NCI-H1930 (cell line): Measurements from ENCODE around the gene HGFAC.

ENCODE experiments used
- DNase-seq, 2 experiments: peaks; one replicate each; lab custom pipeline; 2025; lab: John Stamatoyannopoulos, UW

HGFAC gene

DNA sequence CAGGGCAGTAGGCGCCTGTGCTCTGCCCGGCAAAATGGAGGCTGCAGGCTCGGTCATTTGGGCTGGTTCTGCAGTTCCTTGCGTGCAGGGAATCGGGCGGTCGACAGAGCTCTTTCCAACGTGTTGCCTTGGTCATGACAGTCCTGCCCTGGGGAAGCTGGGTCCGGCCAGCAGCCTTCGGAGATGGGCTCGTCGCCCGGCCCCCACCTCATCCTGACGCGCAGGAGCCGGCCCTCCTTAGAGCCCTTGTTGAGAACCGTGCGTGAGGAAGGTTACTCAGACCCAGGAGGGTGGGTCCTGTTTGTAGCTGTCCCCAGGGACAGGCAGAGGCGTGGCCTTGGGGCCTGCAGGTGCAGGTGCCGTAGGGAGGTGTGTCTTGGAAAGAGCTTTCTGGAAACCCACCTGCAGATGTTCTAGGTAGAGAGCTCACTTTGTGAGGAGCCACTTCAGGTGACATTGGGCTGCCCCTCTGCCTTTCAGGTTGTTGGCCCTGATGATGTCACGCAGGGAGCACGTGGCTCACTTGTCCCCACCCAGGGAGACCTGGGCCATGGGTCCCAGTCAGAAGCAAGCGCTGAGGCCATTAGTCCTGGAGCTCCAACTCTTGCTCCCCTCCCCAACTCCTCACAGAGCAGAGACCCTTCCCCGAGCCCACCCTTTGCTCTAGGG lies 15.2 kb upstream of the HGFAC start:
- no peak for DNase-seq

DNA sequence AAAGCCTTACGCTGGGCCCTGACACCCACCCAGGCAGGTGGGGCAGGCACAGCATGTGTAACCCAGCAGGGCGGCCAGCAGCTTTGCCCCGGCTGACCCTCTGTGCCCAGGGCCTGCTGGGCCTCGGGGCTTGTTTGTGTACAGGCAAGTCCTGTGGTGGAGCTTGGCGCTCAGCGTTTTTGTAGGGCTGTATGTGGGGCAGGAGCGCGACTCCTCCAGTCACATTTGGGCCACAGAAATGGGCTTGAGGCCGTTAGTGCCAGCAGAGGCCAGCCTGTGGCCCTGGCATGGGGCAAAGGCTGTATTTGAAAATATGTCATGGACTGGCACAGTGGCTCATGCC lies 14.7 kb upstream of the HGFAC start:
- no peak for DNase-seq

DNA sequence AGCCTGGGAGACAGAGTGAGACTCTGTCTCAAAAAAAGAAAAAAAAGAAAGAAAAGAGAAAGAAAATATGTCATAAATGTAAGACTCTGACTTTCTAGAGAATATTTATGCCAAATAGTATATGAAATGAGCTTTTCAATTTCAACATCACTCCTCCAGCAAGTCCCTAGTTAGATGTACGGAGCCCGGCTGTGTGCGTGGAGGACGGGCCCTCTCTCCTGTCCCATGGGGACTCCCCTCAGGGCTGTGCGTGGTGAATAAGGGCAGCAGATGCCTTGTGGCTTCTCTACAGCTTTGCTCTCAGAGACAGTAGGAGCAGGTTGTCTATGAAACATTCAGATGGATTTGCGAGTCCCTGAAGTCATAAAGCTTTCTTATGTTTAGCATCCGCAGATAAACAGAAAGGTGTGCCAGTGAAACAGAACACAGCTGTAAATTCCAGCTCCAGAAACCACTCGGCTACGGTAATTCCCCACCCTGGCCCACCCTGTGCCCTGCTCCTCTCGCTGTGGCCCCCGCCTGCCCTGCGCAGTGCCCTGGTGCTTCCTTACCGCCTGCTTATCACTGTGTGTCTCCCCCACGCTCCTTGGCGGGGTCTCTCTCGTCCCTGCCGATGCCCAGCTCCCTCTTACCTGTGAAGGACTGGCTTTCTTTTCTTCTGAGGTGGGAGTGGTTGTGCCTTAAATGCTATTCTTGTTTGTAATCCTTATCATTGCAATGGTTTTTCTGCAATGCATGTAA lies 13.9 kb upstream of the HGFAC start:
- DNase-seq: no peak

DNA sequence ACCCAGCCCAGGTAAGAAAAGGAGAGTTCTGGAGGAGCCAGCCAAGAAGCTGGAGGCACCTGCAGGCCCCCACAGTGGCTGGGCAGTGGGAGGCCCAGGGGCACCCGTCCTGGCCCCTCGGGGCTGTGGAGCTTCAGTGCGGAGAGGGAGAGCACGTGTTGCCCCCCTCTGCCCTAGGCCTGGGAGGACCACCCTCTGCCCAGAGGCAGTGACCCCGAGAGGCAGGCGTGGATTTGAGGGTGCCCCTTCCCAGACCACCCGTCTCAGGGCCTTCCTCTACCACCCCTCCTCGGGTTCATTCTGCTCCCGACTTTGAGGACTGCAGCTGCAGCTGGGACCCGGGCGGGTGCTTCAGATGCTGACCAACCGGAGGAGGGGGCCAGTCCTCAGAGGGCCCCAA lies 12.1 kb upstream of the HGFAC start:
- DNase-seq: no peak

DNA sequence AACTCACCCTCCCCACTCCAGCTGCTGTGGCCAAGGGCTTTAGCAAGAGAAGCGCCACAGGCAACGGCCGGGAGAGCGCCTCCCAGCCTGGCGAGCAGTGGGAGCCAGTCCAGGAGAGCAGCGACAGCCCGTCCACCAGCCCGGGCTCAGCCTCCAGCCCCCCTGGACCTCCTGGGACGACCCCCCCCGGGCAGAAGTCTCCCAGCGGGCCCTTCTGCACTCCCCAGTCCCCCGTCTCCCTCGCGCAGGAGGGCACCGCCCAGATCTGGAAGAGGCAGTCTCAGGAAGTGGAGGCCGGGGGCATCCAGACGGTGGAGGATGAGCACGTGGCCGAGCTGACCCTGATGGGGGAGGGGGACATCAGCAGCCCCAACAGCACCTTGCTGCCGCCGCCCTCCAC lies 11.2 kb upstream of the HGFAC start:
- no peak for DNase-seq

DNA sequence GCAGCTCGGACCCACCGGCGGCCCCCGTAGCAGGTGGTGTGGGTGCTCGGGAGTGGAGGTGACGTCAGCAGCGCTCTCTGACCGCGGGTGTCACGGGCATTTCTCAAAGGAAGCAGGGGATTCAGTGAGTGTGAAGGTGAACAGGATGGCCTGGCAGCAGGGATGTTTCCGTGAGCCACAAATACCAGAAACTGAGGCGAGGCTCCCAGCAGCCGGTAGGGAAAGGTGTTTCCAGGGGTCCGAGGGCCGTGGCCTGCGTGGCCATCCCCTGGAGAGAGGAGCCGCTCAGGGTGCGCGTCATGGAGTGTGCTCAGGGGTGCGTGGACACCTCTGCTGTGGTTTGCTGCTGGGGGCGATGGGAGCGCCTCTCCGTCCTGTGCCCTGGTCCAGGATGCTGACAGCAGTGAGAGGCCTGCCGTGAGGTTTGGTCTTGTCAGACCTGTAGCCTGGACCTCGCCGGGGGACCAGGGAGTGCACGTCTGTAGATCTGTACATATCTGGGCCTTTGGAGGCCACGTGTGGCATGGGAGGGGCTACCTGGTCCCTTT lies 10.2 kb upstream of the HGFAC start:
- DNase-seq: no peak

DNA sequence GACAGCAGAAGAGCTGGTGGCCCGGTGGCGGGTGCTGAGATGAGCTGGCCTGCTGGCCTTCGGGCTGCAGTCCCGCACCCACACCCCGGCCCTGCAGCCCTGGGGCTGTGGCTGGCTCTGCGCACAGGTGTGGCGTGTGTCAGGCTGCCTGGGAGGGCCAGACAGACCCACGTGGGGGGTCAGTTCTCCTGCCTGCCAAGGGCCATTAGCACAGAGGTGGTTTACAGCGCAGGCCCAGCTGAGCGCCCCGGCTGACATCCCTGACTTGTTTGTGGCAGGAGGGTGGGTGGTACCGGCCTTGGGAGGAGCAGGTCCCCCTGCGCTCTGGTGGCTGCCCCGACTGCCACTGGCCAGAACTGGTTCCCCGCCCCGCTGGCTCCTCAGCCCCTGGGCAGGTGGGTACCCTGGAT lies 9.4 kb upstream of the HGFAC start:
- DNase-seq: no peak

DNA sequence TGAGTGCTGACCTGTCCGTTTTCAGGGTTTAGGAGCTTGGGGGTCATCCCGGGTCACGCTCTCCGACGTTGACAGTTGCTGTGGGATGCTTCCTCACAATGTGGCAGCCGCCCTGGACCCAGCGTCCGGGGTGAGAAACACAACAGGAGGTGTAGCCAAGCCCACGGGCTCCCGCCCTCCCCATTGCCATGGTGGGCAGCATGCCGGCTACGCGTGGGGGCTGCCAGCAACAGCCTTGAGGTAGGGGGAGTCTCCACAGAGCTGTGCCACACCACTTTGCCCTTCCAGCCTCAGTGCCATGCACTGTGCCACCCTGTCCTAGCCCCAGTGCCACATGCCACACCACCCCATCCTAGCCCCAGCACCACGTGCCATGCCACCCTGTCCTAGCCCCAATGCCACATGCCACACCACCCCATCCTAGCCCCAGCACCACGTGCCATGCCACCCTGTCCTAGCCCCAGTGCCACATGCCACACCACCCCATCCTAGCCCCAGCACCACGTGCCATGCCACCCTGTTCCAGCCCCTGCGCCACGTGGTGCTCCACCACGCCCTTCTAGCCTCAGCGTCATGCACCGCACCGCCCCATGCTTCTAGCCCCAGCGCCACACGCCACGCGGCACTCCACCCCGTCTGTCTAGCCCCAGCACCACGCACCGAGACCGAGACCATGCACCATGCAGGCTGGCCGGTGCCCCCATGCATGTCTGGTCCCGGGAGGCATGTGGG lies 8.5 kb upstream of the HGFAC start:
- DNase-seq: no peak

DNA sequence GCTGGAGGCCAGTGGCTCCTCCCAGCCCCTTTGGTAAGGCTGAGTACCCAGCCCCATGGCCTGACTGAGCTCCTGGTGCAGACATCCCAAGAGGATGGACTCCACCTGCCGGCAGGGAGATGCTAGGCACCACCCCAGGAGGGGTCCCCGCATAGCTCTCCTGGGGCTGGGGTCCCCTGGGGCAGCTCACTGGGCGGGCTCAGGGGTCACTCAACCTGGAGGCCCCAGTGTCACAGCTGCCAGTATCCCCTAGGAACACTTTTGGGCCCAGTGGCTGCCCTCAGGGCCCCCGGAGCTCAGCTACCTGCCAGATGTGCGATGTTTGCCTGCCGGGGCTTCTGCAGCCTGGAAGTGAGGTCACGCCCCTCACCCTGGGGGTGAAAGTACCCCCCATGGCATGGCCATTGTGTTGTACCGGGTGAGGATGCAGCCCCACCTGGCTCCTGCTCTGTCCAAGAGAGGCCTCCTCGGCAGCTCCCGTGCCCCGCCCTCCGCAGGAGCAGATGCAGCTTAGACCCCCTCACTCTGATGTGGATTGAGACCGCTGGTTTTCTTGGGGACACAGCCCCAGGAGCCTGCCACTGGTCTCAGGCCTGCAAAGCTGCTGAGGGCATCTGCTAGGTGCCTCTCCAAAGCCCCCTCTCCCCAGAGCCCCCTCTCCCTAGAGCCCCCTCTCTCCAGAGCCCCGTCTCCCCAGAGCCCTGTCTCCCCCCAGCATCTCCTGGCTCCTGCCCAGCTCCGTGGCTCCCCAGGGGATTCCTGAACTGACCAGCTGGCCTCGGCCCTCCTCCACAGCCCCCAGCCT lies 6.7 kb upstream of the HGFAC start:
- DNase-seq: no peak

DNA sequence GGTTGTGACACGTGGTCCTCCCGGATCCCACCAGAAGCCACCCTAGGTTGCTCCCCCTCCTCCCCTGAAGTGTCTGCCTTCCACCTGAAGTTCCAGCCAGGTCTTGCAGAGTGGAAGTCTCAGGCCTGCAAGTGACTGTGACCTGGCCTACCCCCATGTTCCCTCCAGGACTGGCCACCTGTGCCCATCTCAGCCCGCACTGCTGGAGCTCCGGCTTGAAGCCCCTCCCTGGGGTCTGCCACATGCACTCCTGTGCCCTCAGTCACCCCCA lies 6.1 kb upstream of the HGFAC start:
- DNase-seq: no peak

DNA sequence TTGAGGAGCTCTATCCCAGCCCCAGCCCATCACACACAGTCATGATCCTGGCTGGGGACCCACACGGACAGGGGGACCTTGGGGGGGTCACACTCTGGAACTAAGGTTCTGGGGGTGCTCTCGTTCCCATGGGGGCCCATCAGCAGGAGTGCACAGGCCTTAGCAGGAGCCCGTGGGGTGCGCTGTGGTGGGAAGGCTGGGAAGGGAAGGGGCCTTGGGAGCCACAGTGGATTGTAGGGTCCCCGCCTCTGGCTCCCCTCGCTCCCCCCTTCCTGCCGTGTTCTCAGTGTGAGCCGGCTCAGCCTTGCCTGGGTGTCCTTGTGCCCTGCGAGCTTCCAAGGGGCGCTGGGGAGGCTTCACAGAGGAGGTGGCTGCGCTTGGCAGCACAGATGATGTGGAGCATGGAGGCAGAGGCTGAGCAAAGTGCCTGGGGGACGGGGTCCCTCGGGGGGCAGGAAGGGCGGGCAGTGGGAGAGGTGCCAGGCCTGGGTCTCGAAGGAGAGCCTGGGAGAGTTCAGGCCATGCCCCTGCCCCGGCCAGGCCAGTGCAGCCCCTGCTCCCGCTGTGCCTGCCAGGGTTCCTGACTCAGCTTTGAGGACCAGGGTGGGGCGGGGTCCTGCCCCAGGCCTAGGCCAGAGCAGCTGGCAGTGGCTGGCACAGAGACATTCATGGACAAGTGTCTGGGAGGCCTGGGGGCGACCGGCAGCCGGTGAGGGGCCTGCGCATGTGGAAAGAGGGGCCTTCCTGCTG lies 5.5 kb upstream of the HGFAC start:
- DNase-seq: no peak

DNA sequence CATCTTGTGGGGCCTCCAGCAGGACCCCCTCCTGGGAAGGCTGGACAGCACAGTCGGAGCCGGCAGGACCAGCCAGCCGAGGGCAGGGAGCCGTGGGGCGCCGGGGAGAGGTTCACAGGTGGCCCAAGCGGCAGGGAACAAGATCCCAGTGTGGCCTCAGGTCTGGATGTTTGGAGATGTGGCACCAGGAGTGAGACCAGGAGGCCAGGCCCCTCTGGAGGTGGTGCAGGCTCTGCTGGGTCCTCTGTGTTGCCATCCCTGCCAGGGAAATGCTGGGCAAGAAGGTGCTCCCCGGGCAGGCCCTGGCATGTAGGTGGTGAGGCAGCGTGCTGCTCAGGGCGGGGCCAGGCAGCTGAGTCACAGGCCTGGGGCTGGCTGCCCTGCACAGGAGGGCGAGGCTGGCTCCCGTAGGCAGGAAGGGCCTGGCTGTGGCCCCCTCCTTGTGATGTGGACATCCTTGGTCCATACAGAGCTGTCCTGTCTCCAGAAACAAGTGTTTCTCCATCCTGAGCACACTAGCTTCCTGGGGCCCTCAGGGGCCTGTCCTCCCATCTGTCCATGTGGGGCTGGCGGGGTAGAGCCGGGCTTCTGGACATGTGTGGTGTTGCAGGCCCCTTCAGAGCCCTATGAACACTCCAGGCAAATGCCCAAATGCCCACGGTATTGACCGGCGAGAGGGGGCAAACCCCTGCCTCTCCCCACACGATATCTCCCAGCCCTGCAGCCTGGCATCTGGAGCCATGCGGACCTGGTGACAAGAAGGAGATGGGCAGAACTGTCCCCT lies 4.8 kb upstream of the HGFAC start:
- DNase-seq: no peak

DNA sequence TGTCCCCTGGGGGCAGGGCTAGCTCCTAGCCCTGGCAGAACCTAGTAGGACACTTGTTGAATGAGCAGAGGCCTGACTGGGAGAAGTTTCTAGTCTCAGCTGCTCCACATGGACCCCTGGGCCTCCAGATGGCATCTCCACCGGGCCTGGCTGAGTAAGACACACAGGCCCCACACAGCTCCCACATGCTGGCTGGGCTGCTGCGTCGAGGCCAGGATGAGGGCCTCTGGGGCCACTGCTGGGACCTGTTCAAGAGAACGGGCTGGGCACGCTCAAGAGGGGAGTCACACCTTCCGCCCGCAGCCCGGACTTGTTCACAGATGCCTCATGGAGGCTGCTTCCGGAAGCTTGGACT lies 4.2 kb upstream of the HGFAC start:
- no peak for DNase-seq

DNA sequence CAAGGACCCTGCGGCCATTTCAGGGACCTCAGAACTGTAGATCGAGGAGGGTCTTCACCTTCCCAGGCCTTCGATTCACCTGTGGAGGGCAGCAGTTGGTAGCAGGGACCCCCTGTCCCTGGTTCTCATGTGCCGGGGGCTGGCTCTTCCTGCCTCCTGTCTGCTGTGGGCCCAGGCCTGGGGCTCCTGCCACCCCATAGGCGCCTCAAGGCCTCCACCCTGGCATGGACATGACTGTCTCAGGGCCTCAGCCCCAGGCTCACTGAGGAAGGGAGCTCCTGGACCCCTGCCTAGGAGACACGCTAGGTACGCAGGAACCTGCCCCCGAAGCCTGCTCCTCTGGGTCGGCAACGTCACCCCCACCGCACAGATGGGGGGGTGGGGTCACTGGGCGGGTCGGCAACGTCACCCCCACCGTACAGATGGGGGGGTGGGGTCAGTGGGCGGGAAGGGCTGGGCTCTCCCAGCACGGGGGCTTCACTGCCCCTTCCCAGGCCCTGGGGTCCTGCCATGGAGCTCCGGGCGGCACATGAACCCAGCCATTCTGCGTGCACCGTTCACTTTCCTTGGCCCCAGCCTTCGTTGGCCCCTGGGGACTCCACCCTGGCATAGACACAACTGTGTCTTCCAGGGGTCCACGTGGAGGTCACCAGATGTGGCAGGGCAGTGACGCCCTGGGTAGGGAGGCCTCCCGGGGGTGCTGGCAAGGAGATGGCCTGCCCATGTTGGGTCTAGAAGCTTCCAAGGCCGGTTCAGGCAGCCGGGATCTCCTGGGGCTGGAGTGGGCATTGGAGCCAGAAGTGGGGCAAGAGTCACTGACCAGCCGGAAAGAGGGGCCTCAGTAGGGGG lies 3.5 kb upstream of the HGFAC start:
- DNase-seq: no peak

DNA sequence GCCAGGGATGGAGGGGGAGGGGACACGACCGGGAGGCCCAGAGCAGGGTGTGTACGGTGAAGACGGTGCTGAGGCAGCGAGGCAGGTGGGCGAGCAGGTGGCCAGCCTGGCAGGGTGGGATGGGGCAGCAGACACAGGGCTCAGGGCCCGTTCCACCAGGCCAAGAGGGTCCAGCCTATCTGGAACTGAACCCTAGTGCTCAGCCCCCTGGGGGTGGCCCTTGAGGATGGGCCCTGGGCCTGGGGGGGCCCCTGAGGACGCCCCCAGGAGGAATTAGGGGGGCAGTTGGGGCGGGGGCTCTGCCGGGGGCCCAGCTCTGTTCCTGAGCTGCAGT lies 3.0 kb upstream of the HGFAC start:
- DNase-seq: no peak

DNA sequence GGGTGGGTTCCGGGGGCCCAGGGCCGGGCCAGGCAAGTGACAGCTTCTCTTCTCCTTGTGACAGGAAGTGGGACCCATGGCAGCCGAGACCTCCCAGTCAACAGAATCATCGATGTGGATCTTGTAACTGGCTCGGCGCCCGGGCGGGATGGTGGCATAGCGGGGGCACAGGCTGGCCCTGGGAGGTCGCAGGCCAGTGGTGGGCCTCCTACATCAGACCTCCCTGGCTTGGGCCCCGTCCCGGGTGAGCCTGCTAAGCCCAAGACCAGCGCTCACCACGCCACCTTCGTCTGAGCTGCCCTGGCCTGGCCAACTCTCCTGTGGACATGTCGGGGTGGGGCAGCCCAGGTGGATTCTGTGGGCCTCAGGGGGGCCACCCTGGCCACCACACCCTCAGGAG lies 2.4 kb upstream of the HGFAC start:
- no peak for DNase-seq

DNA sequence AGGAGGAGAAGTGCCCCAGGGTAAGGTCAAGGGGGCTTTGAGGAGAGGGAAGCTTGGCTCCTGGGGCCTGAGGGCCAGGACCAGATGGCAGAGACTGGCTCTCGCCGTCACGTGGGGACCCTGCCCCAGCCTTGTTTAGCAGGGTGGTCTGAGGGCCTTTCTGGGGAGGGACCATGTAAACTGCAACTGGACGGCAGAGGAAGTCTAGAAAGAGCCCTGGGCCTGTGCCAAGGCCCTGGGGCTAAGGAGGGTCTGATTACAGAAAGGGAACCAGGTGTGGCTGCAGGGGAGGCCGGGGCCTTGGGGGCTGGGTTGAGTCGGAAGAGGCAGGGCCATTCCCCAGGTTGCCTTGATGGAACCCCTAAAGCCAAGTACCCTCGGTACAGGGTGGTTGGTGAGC lies 1.8 kb upstream of the HGFAC start:
- no peak for DNase-seq

DNA sequence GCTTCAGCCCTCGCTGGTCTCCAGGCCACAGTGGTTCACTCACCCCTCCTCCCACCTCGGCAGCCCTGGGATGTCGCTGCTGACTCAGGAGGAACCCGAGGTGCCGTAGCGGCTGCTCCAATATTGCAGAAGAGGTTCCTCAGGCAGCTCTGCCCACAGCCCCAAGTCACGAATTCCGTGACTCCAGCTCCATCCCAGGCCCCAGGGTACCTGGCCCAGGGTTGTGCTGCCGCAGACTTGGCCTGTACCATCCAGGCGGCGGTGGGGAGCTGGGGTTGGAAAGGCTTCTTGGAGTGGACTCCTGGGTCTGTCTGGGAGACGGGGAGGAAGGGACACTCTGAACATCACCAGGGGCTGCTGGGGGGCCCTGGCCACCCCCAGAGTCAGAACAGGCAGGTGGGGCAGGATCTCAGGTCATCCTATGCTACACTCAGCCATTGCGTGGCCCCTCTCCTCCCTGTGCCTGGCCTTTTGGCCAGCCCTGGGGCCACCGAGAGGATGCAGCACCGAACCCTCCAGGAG lies 728 bp upstream of the HGFAC start:
- DNase-seq: no peak

DNA sequence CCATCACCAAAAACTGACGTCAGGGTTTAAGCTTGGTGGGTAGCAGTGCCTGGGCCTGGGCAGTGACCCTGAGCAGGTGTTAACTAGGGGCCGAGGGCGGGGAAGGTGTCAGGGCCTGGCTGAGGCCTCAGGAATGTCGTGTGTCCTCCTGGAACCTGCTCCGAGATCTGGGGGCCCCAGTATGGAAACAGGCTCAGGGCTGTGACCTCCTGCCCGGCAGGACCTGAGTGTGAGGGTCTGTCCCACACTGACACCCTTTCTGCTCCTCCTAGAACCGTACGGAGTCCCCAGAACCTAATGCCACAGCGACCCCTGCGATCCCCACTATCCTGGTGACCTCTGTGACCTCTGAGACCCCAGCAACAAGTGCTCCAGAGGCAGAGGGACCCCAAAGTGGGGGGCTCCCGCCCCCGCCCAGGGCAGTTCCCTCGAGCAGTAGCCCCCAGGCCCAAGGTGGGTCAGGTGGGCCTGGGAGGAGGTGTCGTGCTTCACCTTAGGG lies 741 bp downstream of the HGFAC start:
- DNase-seq: no peak
